Cardiac fibroblast (primary cell): ENCODE results near the gene ATP6V1D.
"Not testable (repeated sequence)": the region's sequence is repeated elsewhere in the genome, so short reads cannot be mapped to it uniquely, and the experiment has no call there.

Source experiments
- DNase-seq, 2 donors: peaks; one replicate each; pipeline versions ENCODE4 v3.0.0 to v3.0.0-alpha.2; 2010; ENCODE audit warnings: low read depth in 2 of 2
- H3K4me3 ChIP-seq, 2 donors: replicated peaks in 1 of 2; 1 replicate in 1 of 2; 2 replicates in 1 of 2; pipeline ENCODE4 v1.5.1; 2011; ENCODE audit warnings: low read depth in 2 of 2, low read length in 2 of 2, mild to moderate bottlenecking in 2 of 2, moderate library complexity in 1 of 2
- TF ChIP-seq, protein P1 (sequence below): IDR thresholded peaks from one replicate; pipeline ENCODE4 v1.5.1; 2011; ENCODE audit warnings: low read depth, mild to moderate bottlenecking, low read length, inconsistent platforms

Gene ATP6V1D

DNA sequence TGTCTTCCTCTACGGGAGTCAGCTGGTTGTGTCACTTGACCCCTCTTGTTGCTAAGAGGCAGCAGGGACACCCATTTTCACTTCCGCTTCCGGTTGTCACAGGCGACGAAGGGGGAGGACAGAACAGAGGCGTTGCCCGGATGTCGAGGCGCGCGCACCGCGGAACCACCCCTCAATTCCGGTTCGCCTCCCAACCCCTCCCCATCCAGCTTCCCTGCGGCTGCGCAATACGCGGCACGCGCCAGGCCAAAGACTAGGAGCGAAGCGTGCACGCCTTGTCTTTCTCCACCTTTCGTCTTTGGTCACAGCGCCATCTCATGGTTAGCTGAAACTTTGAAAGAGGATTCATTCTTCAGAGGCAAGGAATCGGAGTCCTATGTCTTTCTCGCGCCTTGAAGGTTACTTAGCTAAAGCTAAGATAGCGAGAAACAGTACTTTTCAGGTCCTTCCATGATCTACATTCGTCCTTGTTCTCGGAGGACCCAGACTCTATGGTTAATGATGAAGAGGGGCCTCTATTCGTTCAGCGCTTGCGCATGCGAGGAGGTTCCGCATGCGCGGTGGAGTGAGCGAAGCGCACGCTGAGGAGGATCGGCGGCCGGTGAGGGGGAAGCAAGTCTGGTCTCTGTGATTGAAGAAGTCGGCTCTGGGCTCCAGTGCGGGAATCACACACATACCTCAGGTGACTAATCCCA lies at the start of gene ATP6V1D, which contains the start of gene EIF2S1:
Gene ATP6V1D, minus strand, starts transcription at position 30 of the 695 bp plus-strand sequence. CDS start 106 bp downstream, outside the sequence.
Gene EIF2S1, plus strand, starts transcription at position 554 of the 695 bp plus-strand sequence. CDS start 4,440 bp downstream, outside the sequence.
- peak; percentile 99 to 100 for DNase-seq
- TF ChIP-seq, protein P1, sequence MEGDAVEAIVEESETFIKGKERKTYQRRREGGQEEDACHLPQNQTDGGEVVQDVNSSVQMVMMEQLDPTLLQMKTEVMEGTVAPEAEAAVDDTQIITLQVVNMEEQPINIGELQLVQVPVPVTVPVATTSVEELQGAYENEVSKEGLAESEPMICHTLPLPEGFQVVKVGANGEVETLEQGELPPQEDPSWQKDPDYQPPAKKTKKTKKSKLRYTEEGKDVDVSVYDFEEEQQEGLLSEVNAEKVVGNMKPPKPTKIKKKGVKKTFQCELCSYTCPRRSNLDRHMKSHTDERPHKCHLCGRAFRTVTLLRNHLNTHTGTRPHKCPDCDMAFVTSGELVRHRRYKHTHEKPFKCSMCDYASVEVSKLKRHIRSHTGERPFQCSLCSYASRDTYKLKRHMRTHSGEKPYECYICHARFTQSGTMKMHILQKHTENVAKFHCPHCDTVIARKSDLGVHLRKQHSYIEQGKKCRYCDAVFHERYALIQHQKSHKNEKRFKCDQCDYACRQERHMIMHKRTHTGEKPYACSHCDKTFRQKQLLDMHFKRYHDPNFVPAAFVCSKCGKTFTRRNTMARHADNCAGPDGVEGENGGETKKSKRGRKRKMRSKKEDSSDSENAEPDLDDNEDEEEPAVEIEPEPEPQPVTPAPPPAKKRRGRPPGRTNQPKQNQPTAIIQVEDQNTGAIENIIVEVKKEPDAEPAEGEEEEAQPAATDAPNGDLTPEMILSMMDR = peak; percentile 88

DNA sequence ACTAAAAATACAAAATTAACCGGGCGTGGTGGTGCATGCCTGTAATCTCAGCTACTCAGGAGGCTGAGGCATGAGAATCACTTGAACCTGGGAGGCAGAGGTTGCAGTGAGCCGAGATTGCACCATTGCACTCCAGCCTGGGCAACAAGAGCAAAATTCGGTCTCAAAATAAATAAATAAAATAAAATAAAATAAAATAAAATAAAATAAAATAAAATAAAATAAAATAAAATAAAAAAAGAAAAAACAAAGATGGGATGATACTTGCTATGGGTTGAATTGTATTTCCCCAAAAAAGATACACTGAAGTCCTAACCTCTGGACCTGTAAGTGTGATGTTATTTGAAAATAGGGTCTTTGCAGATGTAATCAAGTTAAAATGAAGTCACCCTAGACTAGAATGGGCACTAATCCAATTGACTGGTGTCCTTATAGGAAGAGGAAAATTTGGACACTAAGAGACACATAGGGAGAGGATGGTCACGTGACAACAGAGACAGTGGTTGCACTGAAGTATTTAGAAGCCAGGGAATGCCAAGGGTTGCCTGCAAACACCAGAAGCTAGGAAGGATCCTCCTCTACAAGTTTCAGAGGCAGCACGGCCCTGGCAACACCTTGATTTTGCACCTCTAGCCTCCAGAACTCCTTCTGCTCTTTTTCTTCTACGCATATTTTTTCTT lies 48.7 kb upstream of the ATP6V1D start:
- not testable (repeated sequence) for DNase-seq, H3K4me3 ChIP-seq

More for the DNA sequence above, at the start of gene ATP6V1D, which contains the start of gene EIF2S1:
- peak within 1 kb of the TSS; percentile 91 to 93 for H3K4me3 ChIP-seq

DNA sequence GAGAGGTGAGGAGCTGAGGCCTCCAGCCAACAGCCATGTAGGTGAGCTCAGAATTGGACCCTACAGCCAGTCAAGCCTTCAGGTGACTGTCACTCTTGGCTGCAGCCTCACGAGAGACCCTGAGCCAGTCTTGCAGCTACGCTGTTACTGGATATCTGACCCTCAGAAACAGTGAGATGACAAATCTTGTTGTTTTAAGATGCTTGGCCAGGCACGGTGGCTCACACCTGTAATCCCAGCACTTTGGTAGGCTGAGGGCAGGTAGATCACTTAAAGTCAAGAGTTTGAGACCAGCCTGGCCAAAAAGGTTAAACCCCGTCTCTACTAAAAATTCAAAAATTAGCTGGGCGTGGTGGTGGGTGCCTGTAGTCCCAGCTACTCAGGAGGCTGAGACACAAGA lies 46.2 kb upstream of the ATP6V1D start:
- H3K4me3 ChIP-seq = no peak overlapping the region
- no peak for DNase-seq
- TF ChIP-seq, protein P1 = no peak

DNA sequence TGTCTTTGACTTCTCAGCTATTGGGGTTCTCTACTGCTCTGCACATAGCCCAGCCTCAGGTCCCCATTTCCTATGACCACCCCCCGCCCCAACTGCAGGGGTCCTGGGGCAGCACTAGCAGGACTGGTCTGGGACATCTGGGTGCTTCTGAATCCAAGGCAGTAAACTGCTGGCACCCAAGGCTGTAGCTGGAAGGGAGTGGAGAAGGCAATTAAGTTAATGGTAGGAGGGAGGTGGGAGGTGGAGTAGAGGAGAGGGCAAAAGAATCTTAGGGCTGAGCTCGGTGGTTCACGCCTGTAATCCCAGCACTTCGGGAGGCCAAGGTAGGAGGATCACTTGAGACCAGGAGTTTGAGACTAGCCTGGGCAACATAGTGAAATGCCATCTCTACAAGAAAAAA lies 40.8 kb upstream of the ATP6V1D start:
- H3K4me3 ChIP-seq = no peak overlapping the region
- DNase-seq = no peak
- TF ChIP-seq, protein P1 = no peak

DNA sequence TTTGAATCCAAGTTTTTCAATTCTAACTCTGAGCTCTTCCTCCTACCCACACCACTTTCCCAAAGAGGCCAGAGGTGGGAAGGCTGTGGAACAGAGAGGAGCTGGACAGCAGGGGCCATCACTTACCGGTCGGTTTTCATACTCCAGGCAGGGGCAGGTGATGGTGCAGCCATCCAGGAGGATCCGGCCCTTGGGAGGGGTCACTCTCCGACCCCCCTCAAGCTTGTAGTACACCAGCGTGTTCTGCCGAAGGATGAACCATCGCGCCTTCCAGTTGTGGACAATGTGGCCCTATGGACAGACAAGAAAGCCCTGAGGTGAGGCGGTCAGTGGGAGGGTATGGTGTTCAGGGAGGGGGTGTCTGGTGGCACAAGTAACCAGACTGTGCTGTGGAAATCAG lies 37.9 kb upstream of the ATP6V1D start:
- no peak overlapping the region for H3K4me3 ChIP-seq
- DNase-seq = no peak
- TF ChIP-seq, protein P1 = no peak

DNA sequence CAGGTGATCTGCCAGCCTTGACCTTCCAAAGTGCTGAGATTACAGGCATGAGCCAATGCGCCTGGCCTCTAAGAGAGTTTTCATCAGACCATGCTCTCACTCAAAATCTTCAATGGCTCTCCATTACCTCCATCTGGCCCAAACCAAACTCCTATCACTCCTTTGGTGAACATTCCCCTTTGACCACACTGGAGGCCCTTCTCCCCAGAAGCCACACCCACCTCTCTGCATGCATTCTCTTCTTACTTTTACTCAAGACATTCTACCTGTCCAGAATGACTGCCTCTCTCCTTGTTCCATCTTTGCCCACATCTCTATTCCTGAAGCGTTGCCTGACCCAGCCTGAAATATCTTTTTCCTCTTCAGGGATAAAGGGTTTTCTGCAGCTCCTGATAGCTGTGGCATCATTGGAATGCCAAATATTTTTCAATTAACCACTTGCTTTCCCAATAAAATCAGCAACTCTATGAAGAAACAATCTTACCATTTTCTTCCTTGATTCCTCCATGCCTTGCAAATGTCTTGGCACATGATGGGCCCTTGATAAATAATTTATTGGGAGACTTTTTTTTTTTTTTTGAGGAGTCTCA lies 36.9 kb upstream of the ATP6V1D start:
- TF ChIP-seq, protein P1 = no peak
- DNase-seq = peak in 1 of 2 donors; percentile 38
- H3K4me3 ChIP-seq = no peak overlapping the region

DNA sequence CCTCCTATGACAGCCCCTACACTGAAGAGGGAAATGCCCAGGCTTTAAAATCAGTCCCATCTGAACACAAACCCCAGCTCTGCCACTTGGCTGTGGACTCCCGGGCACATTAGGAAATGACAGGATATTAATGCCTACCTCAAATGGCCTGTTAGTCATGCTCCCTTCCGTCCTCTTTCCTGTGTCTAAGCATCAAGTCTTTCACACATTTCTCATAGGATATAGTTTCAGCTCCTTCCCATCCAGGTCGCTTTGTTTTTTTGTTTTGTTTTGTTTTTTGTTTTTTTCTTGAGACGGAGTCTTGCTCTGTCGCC lies 36.2 kb upstream of the ATP6V1D start:
- no peak overlapping the region for H3K4me3 ChIP-seq
- TF ChIP-seq, protein P1 = no peak
- DNase-seq = peak in 1 of 2 donors; percentile 35
